DOHH2 (cell line): ENCODE data around the gene L3MBTL4.

Source experiments
- H3F3A ChIP-seq: fragments of 200-600 bp; sonication (generic), shearing (Covaris generic); 2 replicates; pipeline ENCODE4 v1.6.0; 2016; ENCODE audit warnings: antibody characterized with exemption, mild to moderate bottlenecking; ENCODE audit not compliant: control insufficient read depth, insufficient read depth
- H3K27ac ChIP-seq: fragments of 200-600 bp; sonication (generic); 2 replicates; pipeline ENCODE4 v1.5.1; 2014; ENCODE audit warnings: low read depth, mild to moderate bottlenecking, low read length, moderate library complexity
- H3K27me3 ChIP-seq: fragments of 200-600 bp; sonication (generic); 2 replicates; pipeline ENCODE4 v1.6.1; 2014; ENCODE audit warnings: mild to moderate bottlenecking, low read length, mixed read lengths; ENCODE audit not compliant: control insufficient read depth
- H3K36me3 ChIP-seq: fragments of 200-600 bp; sonication (generic); 2 replicates; pipeline ENCODE4 v1.6.1; 2014; ENCODE audit warnings: mild to moderate bottlenecking, low read length, moderate library complexity, mixed read lengths; ENCODE audit not compliant: control insufficient read depth
- H3K4me1 ChIP-seq: fragments of 200-600 bp; sonication (generic); 2 replicates; pipeline ENCODE4 v1.6.1; 2014; ENCODE audit warnings: mild to moderate bottlenecking, low read length, mixed read lengths; ENCODE audit not compliant: control insufficient read depth
- H3K4me2 ChIP-seq: fragments of 200-600 bp; sonication (generic); 2 replicates; pipeline ENCODE4 v1.6.0; 2014; ENCODE audit warnings: mild to moderate bottlenecking, low read length, moderate library complexity
- H3K4me3 ChIP-seq: fragments of 200-600 bp; sonication (generic); 2 replicates; pipeline ENCODE4 v1.5.1; 2014; ENCODE audit warnings: mild to moderate bottlenecking, low read length, mixed read lengths
- H3K79me2 ChIP-seq: fragments of 200-600 bp; sonication (generic); 2 replicates; pipeline ENCODE4 v1.6.1; 2014; ENCODE audit warnings: mild to moderate bottlenecking, low read length, mixed read lengths; ENCODE audit not compliant: control insufficient read depth
- H3K9me2 ChIP-seq: fragments of 200-600 bp; sonication (generic); replicated peaks from 2 replicates; pipeline ENCODE4 v1.6.1; 2014; ENCODE audit warnings: mild to moderate bottlenecking, low read length, mixed read lengths; ENCODE audit not compliant: control insufficient read depth
- H3K9me3 ChIP-seq: fragments of 200-600 bp; sonication (generic); 2 replicates; pipeline ENCODE4 v1.6.1; 2014; ENCODE audit warnings: antibody characterized with exemption, low read length, mixed read lengths; ENCODE audit not compliant: control insufficient read depth, insufficient read depth
- H4K20me1 ChIP-seq: fragments of 200-600 bp; sonication (generic); 2 replicates; pipeline ENCODE4 v1.6.0; 2014; ENCODE audit warnings: low read depth, mild to moderate bottlenecking, antibody characterized with exemption, low read length, moderate library complexity; ENCODE audit not compliant: control insufficient read depth, insufficient read depth
- EZH2phosphoT487 ChIP-seq: fragments of 200-600 bp; sonication (generic); IDR thresholded peaks from 2 replicates; pipeline ENCODE4 v1.6.1; 2017; ENCODE audit warnings: borderline replicate concordance, mild to moderate bottlenecking, antibody characterized with exemption, low read length, moderate library complexity, mixed read lengths
- TF ChIP-seq, protein P1 (sequence below): fragments of 200-600 bp; sonication (generic); IDR thresholded peaks from one replicate; pipeline ENCODE4 v1.5.1; 2014; ENCODE audit warnings: antibody characterized with exemption, mild to moderate bottlenecking, low read depth, low read length; ENCODE audit not compliant: poor library complexity, severe bottlenecking

The L3MBTL4 gene

DNA sequence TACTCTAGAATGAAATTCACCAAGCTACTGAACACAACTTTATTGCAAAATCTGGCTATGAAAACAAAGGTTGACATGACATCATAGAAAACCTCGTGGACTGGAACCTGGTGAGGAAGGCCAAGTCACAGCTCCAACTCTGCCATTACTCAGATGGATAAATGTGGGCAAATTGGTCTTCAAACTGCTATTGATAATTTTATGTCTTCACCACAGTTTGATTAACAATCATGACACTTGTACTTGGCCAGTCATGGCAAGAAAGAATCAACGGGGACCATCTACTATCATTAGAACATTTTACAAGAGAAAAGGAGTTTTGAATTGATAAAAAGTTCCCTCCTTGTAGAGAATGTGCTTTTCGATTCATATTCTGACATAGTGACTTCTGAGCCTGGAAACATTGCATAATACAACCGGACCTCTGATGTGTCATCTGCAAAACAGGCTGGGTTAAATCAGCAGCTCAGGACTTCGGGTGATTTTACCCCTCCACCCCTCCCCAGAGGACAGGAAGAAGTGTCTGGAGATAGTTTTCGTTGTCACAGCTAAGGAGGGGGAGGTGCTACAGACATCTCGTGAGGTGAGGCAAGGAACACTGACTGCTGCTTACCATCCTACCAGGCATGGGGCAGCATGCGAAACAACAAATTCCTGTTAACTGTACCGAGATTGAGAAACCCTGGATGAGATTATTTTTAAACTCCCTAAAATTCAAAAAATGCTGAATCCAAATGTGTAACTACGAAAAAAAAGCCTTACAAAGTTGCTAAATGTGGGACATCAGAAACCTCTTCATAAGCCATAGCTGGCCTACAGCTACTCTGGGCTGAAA is 8.4 kb downstream of the L3MBTL4 start:
- no peaks in the 10 kb centered on the region for H3K27me3 ChIP-seq
- H3K4me3 ChIP-seq: no peak overlapping the region
- no peak overlapping the region for H3K27ac ChIP-seq
- no peaks in the 10 kb centered on the region for H4K20me1 ChIP-seq
- H3K36me3 ChIP-seq: no peaks in the 10 kb centered on the region
- H3K9me2 ChIP-seq: no peaks in the 10 kb centered on the region
- no peaks in the 10 kb centered on the region for H3K4me1 ChIP-seq
- H3F3A ChIP-seq: no peaks in the 10 kb centered on the region
- H3K79me2 ChIP-seq: no peaks in the 10 kb centered on the region
- H3K9me3 ChIP-seq: peaks cover 4% of the 10 kb centered on the region; the same call in 1 of the 2 replicates
- no peak overlapping the region for H3K4me2 ChIP-seq
- TF ChIP-seq, protein P1, sequence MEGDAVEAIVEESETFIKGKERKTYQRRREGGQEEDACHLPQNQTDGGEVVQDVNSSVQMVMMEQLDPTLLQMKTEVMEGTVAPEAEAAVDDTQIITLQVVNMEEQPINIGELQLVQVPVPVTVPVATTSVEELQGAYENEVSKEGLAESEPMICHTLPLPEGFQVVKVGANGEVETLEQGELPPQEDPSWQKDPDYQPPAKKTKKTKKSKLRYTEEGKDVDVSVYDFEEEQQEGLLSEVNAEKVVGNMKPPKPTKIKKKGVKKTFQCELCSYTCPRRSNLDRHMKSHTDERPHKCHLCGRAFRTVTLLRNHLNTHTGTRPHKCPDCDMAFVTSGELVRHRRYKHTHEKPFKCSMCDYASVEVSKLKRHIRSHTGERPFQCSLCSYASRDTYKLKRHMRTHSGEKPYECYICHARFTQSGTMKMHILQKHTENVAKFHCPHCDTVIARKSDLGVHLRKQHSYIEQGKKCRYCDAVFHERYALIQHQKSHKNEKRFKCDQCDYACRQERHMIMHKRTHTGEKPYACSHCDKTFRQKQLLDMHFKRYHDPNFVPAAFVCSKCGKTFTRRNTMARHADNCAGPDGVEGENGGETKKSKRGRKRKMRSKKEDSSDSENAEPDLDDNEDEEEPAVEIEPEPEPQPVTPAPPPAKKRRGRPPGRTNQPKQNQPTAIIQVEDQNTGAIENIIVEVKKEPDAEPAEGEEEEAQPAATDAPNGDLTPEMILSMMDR: no peak
- no peak for TF ChIP-seq EZH2phosphoT487

DNA sequence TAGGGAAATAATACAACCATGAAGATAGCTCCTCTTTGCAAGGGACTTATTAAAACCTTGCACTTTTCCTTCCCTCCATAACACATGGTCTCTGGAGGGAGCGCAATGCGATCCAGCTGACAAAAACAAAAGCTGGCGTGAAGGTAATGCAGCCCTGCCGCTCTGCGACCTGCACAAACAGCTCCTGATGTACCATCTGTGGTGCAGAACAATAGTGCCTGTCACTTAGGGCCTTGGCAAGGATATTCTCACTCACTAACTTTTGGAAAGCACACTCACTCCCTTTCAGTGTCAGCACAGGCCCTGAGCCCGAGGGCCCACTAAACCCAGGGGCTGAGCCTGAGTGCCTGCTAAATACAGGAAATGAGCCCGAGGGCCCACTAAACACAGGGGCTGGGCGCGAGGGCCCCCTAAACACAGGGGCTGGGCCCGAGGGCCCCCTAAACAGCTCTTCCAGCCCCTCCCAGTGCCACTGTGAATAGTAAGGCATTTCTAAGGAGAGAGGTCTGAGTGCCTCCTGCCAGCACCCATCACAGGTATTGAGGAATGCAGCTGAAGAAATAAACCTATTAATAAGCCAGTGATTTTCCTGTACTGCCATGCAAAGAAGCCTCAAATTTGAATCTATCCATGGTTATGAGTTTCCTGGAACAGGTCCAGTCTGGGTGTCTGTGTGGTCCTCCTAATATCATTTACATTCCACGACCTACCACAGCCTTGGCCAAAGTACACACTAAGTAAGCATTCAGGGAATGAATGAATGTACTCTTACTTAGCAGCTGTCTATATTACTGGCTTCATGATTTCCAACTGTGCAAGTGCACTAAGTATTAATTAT is 9.3 kb downstream of the L3MBTL4 start:
- no peaks in the 10 kb centered on the region for H3K4me1 ChIP-seq
- H3K9me3 ChIP-seq: peaks cover 4% of the 10 kb centered on the region; the same call in 1 of the 2 replicates
- H3K27ac ChIP-seq: no peak overlapping the region
- no peaks in the 10 kb centered on the region for H3K79me2 ChIP-seq
- H4K20me1 ChIP-seq: no peaks in the 10 kb centered on the region
- TF ChIP-seq, protein P1: no peak
- TF ChIP-seq EZH2phosphoT487: no peak
- H3K27me3 ChIP-seq: no peaks in the 10 kb centered on the region
- H3K4me3 ChIP-seq: no peak overlapping the region
- H3K4me2 ChIP-seq: no peak overlapping the region
- H3K36me3 ChIP-seq: no peaks in the 10 kb centered on the region
- H3F3A ChIP-seq: no peaks in the 10 kb centered on the region
- no peaks in the 10 kb centered on the region for H3K9me2 ChIP-seq

DNA sequence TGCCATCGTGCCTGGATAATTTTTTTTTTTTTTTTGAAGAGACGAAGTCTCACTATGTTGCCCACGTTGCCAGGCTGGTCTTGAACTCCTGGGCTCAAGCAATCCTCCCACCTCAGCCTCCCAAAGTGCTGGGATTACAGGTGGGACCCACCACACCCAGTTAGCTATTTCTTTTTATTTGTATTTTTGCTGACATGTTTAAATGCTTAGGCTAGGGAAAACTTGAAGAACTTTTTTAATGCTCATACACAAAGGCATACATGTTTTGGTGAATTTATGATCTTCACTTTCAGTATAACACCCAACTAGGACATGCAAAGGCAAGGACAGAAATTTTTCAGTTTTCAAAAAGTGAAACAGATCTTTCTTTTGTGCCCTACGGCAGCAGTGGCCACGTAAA is 9.9 kb downstream of the L3MBTL4 start:
- Histone ChIP-seq H3K27me3 (no peaks in the 10 kb centered on the region), H3K9me2 (no peaks in the 10 kb centered on the region), H3K4me3 (no peak overlapping the region), H4K20me1 (no peaks in the 10 kb centered on the region), H3K4me2 (no peak overlapping the region), H3K4me1 (no peaks in the 10 kb centered on the region), H3K9me3 (peaks cover 4% of the 10 kb centered on the region; the same call in 1 of the 2 replicates), H3K36me3 (no peaks in the 10 kb centered on the region), H3K79me2 (no peaks in the 10 kb centered on the region), H3K27ac (no peak overlapping the region), H3F3A (no peaks in the 10 kb centered on the region)
- TF ChIP-seq, protein P1: no peak
- TF ChIP-seq EZH2phosphoT487: no peak
